HepG2 (cell line): Measurements from ENCODE around the gene NACC2. TPM values are rescaled to one million over a fixed set of nuclear protein-coding genes. Genes with fewer than 3 reads are reported as not detected.

ENCODE experiments used
- ATAC-seq: fragments of 200-7000 bp; cut with Tn5 transposase; 3 replicates; pipeline ENCODE4 v1.9.1; 2020; ENCODE audit warnings: mild to moderate bottlenecking, moderate library complexity
- BruUV-seq: library from RNA; stranded (reverse); fragments of 400-500 nt; replicated peaks from 2 replicates; lab custom pipeline; 2021; lab: Mats Ljungman, UMichigan
- CTCF ChIA-PET: fragments of 300-600 bp; formaldehyde crosslinking; extraction: SDS; loops from one replicate; lab custom pipeline; 2021; ENCODE audit warnings: low total read pairs, inconsistent platforms, low intra/inter-chr PET ratio; lab: Yijun Ruan, JAX
- POLR2A ChIA-PET: fragments of 350-600 bp; sonication (Branson Sonifier 250); formaldehyde crosslinking; loops from one replicate; lab custom pipeline; 2020; ENCODE audit warnings: antibody characterized with exemption, inconsistent platforms; lab: Yijun Ruan, JAX
- DNase-seq: peaks from one replicate; pipeline ENCODE4 v3.0.0-alpha.2; 2015; ENCODE audit warnings: low spot score
- FAIRE-seq: peaks from 3 replicates; lab custom pipeline; 2011; peaks lifted over from hg19 to GRCh38; lab: Jason Lieb, UNC
- H2AFZ ChIP-seq: one replicate; pipeline ENCODE4 v1.6.1; 2011; ENCODE audit warnings: low read length, inconsistent platforms
- H3K27ac ChIP-seq: fragments of 300-600 bp; 3 replicates; pipeline ENCODE4 v1.8.0; 2011; ENCODE audit warnings: mixed run types, mild to moderate bottlenecking, mixed read lengths, low read length, inconsistent platforms; ENCODE audit not compliant: insufficient read depth; ENCODE audit errors: extremely low read length
- H3K27me3 ChIP-seq, 2 experiments: fragments of 200-600 bp in 1 of 2; 2 replicates in 1 of 2; 3 replicates in 1 of 2; pipeline versions ENCODE4 v1.6.0 to v1.8.0; 2011; ENCODE audit warnings: low read length in 2 of 2, mild to moderate bottlenecking in 2 of 2, moderate library complexity in 2 of 2, inconsistent platforms in 1 of 2; ENCODE audit not compliant: insufficient read depth in 2 of 2, control insufficient read depth in 1 of 2
- H3K36me3 ChIP-seq, 2 experiments: fragments of 200-600 bp in 1 of 2; replicated peaks in 1 of 2; 2 replicates in 1 of 2; 3 replicates in 1 of 2; pipeline versions ENCODE4 v1.5.1 to v1.8.0; 2011; ENCODE audit warnings: low read length in 2 of 2, inconsistent platforms in 1 of 2; ENCODE audit not compliant: insufficient read depth in 2 of 2, control insufficient read depth in 1 of 2
- H3K4me1 ChIP-seq: 2 replicates; pipeline ENCODE4 v1.5.1; 2012; ENCODE audit warnings: low read length, inconsistent platforms; ENCODE audit not compliant: insufficient read depth
- H3K4me2 ChIP-seq: 2 replicates; pipeline ENCODE4 v1.6.0; 2011; ENCODE audit warnings: low read depth, low read length, inconsistent platforms
- H3K4me3 ChIP-seq, 3 experiments: fragments of 200-600 bp in 1 of 3; sonication (generic), shearing (Covaris generic) in 1 of 3; replicated peaks in 1 of 3; 2 replicates each; pipeline ENCODE4 v1.5.1; 2011 to 2016; ENCODE audit warnings: low read length in 3 of 3, inconsistent platforms in 2 of 3, low read depth in 2 of 3, mild to moderate bottlenecking in 2 of 3, control low read depth in 1 of 3, mixed read lengths in 1 of 3; ENCODE audit not compliant: insufficient read depth in 1 of 3
- H3K79me2 ChIP-seq: one replicate; pipeline ENCODE4 v1.6.1; 2011; ENCODE audit warnings: low read length, inconsistent platforms; ENCODE audit not compliant: insufficient read depth
- H3K9ac ChIP-seq: 2 replicates; pipeline ENCODE4 v1.6.0; 2011; ENCODE audit warnings: mild to moderate bottlenecking, low read depth, low read length, inconsistent platforms; ENCODE audit not compliant: insufficient read depth
- H3K9me3 ChIP-seq: 2 replicates; pipeline ENCODE4 v1.5.1; 2012; ENCODE audit warnings: mild to moderate bottlenecking, low read length
- H4K20me1 ChIP-seq: 2 replicates; pipeline ENCODE4 v1.6.0; 2011; ENCODE audit warnings: inconsistent platforms, mild to moderate bottlenecking, low read length, moderate library complexity; ENCODE audit not compliant: insufficient read depth
- FLYWCH1 ChIP-seq: sonication (generic); formaldehyde crosslinking; IDR thresholded peaks from 2 replicates; pipeline ENCODE4 v1.8.1; 2023; ENCODE audit warnings: mild to moderate bottlenecking, missing genetic modification reagents
- FOXA1 ChIP-seq, 2 experiments: fragments of 450-650 bp in 1 of 2; sonication (generic) in 1 of 2; formaldehyde crosslinking in 1 of 2; IDR thresholded peaks; 2 replicates each; pipeline versions ENCODE4 v1.4.0 to v1.6.1; 2016 to 2020; ENCODE audit warnings: missing genetic modification reagents in 1 of 2
- FOXK1 ChIP-seq: sonication (generic); formaldehyde crosslinking; IDR thresholded peaks from 2 replicates; pipeline ENCODE4 v1.4.0; 2020; ENCODE audit warnings: low read depth, missing genetic modification reagents, borderline replicate concordance
- KLF12 ChIP-seq: sonication (generic); formaldehyde crosslinking; IDR thresholded peaks from 2 replicates; pipeline ENCODE4 v1.4.0; 2020; ENCODE audit warnings: missing genetic modification reagents, borderline replicate concordance
- SRSF1 ChIP-seq: fragments of 200-400 bp; formaldehyde crosslinking; optimal IDR thresholded peaks from 2 replicates; pipeline ENCODE3; 2017; ENCODE audit warnings: mild to moderate bottlenecking, low read depth, low read length, moderate library complexity
- ZNF282 ChIP-seq: fragments of 450-650 bp; IDR thresholded peaks from 2 replicates; pipeline ENCODE4 v1.6.1; 2018; ENCODE audit not compliant: partially characterized antibody
- ZNF30 ChIP-seq: sonication (generic); formaldehyde crosslinking; IDR thresholded peaks from 2 replicates; pipeline ENCODE4 v1.5.0; 2020; ENCODE audit warnings: mild to moderate bottlenecking, missing genetic modification reagents
- WGBS: methylation state at CpG from one replicate; pipeline ENCODE4 v1.1.6; 2017; ENCODE audit warnings: low lambda C conversion rate; 5-methylcytosine and 5-hydroxymethylcytosine counted together
- in situ Hi-C: cut with HindIII; loops from 2 replicates; pipeline ENCODE4 v1.10.0; 2017; ENCODE audit warnings: low pct_unique_long_range_greater_than_20kb; ENCODE audit not compliant: extremely low pct_ligation_motif_present
- intact Hi-C: fragments of 100-400 bp; cut with micrococcal nuclease; formaldehyde crosslinking; loops from one replicate; pipeline ENCODE4 v1.10.0; 2022; ENCODE audit not compliant: unreplicated experiment
- polyA plus RNA-seq, 8 experiments: library from polyadenylated mRNA; depleted of rRNA in 3 of 8; stranded (reverse) in 7 of 8; unstranded in 1 of 8; fragments of >200 nt; fragmentation: Illumina TruSeq in 4 of 8; extraction: Trizol in 4 of 8; gene quantifications; 2 replicates each; pipeline versions ENCODE4 v1.2.1 to v1.2.3, GENCODE V29; 2011 to 2016; ENCODE audit warnings: low read depth in 4 of 8, missing spikeins in 1 of 8, mixed read lengths in 1 of 8; ENCODE audit not compliant: insufficient read depth in 1 of 8
- total RNA-seq, 5 experiments: library from RNA; depleted of rRNA; stranded (reverse); fragments of >200 nt; fragmentation: Illumina TruSeq; extraction: Trizol; gene quantifications; 2 replicates each; pipeline ENCODE4 v1.2.3, GENCODE V29; 2016; ENCODE audit warnings: low read depth in 1 of 5
- TF ChIP-seq, protein P1 (sequence below): sonication (generic); formaldehyde crosslinking; IDR thresholded peaks from 2 replicates; pipeline ENCODE4 v1.4.0; 2020; ENCODE audit warnings: missing genetic modification reagents

NACC2 gene
- total and polyA plus RNA-seq, 2 of the 13 experiments (the other 11 are each of a cell fraction or from before 2014, with no cell fraction given) = 5.9 to 12.3 TPM

DNA sequence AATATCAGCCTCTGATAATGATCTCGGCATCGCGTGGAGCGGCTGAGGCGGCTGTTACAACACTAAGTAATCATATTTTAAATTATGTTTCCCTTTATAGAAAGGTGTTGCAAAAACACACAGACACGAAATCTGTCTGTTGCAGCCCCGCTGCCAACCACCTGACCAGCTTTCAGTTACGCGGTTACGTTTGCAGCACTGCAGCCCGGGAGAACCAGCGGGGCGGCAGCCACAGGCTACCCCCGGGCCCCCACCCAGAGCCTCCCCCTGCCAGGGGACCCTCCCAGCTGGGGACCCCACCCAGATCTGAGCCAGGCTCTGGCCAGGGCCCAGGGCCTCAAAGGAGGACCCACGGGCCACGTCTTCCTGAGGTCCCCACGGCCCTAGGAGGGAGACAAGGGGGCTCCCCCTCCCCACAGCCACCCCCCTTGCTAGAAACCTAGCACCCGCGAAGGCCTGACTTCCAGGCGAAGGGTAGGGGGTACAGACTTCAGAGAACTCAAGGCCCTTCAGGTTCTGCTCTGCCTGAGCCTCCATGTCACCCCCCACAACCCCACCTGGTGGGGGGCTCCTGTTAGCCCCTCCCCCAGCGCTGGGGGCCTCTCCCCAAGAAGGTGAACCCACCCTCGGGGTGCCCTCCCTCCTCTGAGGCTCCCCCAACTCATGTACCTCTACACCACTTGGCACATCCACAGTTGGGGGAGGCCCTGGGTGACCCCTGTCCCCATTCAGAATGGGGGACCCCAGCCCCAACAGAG, 6.0 kb downstream of the NACC2 start:
- intact Hi-C loops (no loop called here), in situ Hi-C loops (no loop called here)
- H3K27me3 ChIP-seq = no peaks in the 10 kb centered on the region
- ChIA-PET POLR2A (no interaction called here), CTCF (interaction anchor here (1.6 kb wide), 1 partner anchor 34 kb away, joined by 8 read pairs; no protein-coding TSS in a partner anchor)
- no peaks in the 10 kb centered on the region for H3K9me3 ChIP-seq
- H2AFZ ChIP-seq = no peak overlapping the region
- H3K4me3 ChIP-seq = no peak overlapping the region
- H3K79me2 ChIP-seq = peaks cover 87% of the 10 kb centered on the region
- TF ChIP-seq ZNF30 (CRISPR knock-in tag) = no peak
- no peak for TF ChIP-seq FOXK1
- TF ChIP-seq KLF12 (CRISPR knock-in tag) = no peak
- TF ChIP-seq, protein P1, sequence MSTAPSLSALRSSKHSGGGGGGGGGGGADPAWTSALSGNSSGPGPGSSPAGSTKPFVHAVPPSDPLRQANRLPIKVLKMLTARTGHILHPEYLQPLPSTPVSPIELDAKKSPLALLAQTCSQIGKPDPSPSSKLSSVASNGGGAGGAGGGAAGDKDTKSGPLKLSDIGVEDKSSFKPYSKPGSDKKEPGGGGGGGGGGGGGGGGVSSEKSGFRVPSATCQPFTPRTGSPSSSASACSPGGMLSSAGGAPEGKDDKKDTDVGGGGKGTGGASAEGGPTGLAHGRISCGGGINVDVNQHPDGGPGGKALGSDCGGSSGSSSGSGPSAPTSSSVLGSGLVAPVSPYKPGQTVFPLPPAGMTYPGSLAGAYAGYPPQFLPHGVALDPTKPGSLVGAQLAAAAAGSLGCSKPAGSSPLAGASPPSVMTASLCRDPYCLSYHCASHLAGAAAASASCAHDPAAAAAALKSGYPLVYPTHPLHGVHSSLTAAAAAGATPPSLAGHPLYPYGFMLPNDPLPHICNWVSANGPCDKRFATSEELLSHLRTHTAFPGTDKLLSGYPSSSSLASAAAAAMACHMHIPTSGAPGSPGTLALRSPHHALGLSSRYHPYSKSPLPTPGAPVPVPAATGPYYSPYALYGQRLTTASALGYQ (CRISPR knock-in tag) = no peak
- no peak for TF ChIP-seq SRSF1
- no peak for TF ChIP-seq ZNF282
- no peak for TF ChIP-seq FLYWCH1 (CRISPR knock-in tag)
- no peak for TF ChIP-seq FOXA1 (IDR thresholded peaks at IDR 0.05)
- TF ChIP-seq FOXA1 (CRISPR knock-in tag; IDR thresholded peaks at IDR 0.05) = no peak
- no peak overlapping the region for H3K4me2 ChIP-seq
- FAIRE-seq (no peak), ATAC-seq (no peak), DNase-seq (no peak)
- no peak overlapping the region for H3K9ac ChIP-seq
- H3K27ac ChIP-seq = no peak overlapping the region
- no TSS peak for BruUV-seq
- H3K36me3 ChIP-seq = 0 out of 5 replicates have a peak, but pooled peaks cover 3 to 7% of the 10 kb centered on the region in 2 experiments
- peaks cover 36% of the 10 kb centered on the region for H3K4me1 ChIP-seq
- H4K20me1 ChIP-seq = peaks cover 41% of the 10 kb centered on the region; the same call in 1 of the 2 replicates
- whole genome bisulfite sequencing = 99% methylated on average over 15 of the region's 22 CpGs
